SK-N-SH (cell line): Measurements from ENCODE around the gene TUBGCP2. TPM values are rescaled to one million over a fixed set of nuclear protein-coding genes. Genes with fewer than 3 reads are reported as not detected.

Experiments
- CTCF ChIA-PET: fragments of 300-600, 350-600 bp; formaldehyde crosslinking; extraction: SDS; loops from one replicate; lab custom pipeline; 2021; lab: Yijun Ruan, JAX
- POLR2A ChIA-PET: fragments of 350-600 bp; sonication (Branson Sonifier 250); formaldehyde crosslinking; extraction: SDS; loops from one replicate; lab custom pipeline; 2020; ENCODE audit warnings: antibody characterized with exemption, inconsistent platforms; lab: Yijun Ruan, JAX
- DNase-seq: peaks from one replicate; pipeline ENCODE4 v3.0.0; 2012
- H2AFZ ChIP-seq: fragments of 200-600 bp; sonication (generic); 2 replicates; pipeline ENCODE4 v1.8.1; 2016; ENCODE audit warnings: antibody characterized with exemption, mild to moderate bottlenecking, low read depth
- H3F3A ChIP-seq: fragments of 200-600 bp; sonication (generic); replicated peaks from 2 replicates; pipeline ENCODE3; 2016; ENCODE audit warnings: antibody characterized with exemption, mild to moderate bottlenecking; ENCODE audit not compliant: insufficient read depth
- H3K27ac ChIP-seq, 2 experiments: fragments of 200-500 bp in 1 of 2; fragments of 200-600 bp in 1 of 2; sonication (Bioruptor generic) in 1 of 2; sonication (generic), shearing (Covaris generic) in 1 of 2; 2 replicates each; pipeline versions ENCODE4 v1.5.1 to v1.6.1; 2014 to 2016; ENCODE audit warnings: low read depth in 2 of 2, inconsistent platforms in 1 of 2, low read length in 1 of 2, mild to moderate bottlenecking in 1 of 2, mixed read lengths in 1 of 2
- H3K27me3 ChIP-seq: fragments of 200-600 bp; sonication (generic), shearing (Covaris generic); 2 replicates; pipeline ENCODE4 v1.6.1; 2016; ENCODE audit warnings: mixed run types; ENCODE audit not compliant: insufficient read depth
- H3K36me3 ChIP-seq, 2 experiments: fragments of 200-500 bp in 1 of 2; fragments of 200-600 bp in 1 of 2; sonication (Bioruptor generic) in 1 of 2; sonication (generic) in 1 of 2; replicated peaks in 1 of 2; 2 replicates each; pipeline versions ENCODE3 to v1.5.1; 2014 to 2016; ENCODE audit warnings: low read length in 1 of 2, mild to moderate bottlenecking in 1 of 2; ENCODE audit not compliant: insufficient read depth in 2 of 2, control insufficient read depth in 1 of 2
- H3K4me1 ChIP-seq, 2 experiments: fragments of 200-500 bp in 1 of 2; fragments of 200-600 bp in 1 of 2; sonication (Bioruptor generic) in 1 of 2; sonication (generic), shearing (Covaris generic) in 1 of 2; 2 replicates each; pipeline versions ENCODE4 v1.5.1 to v1.6.1; 2014 to 2016; ENCODE audit warnings: low read depth in 1 of 2, low read length in 1 of 2, mixed run types in 1 of 2; ENCODE audit not compliant: insufficient read depth in 2 of 2, control insufficient read depth in 1 of 2
- H3K4me2 ChIP-seq: fragments of 200-600 bp; sonication (generic), shearing (Covaris generic); 2 replicates; pipeline ENCODE4 v1.6.1; 2017; ENCODE audit warnings: mixed run types
- H3K4me3 ChIP-seq, 2 experiments: fragments of 200-500 bp in 1 of 2; fragments of 200-600 bp in 1 of 2; sonication (Bioruptor generic) in 1 of 2; sonication (generic), shearing (Covaris generic) in 1 of 2; 2 replicates each; pipeline versions ENCODE4 v1.5.1 to v1.8.1; 2014 to 2016; ENCODE audit warnings: low read depth in 2 of 2, inconsistent platforms in 1 of 2, low read length in 1 of 2, mild to moderate bottlenecking in 1 of 2, mixed read lengths in 1 of 2, moderate library complexity in 1 of 2
- H3K79me2 ChIP-seq: fragments of 200-600 bp; sonication (generic); 2 replicates; pipeline ENCODE4 v1.8.1; 2017; ENCODE audit warnings: mild to moderate bottlenecking; ENCODE audit not compliant: insufficient read depth
- H3K9ac ChIP-seq: fragments of 200-600 bp; sonication (generic); 2 replicates; pipeline ENCODE4 v1.6.1; 2017; ENCODE audit warnings: mixed run types
- H3K9me2 ChIP-seq: fragments of 200-600 bp; sonication (generic); 2 replicates; pipeline ENCODE4 v1.6.1; 2017; ENCODE audit warnings: mixed run types
- H3K9me3 ChIP-seq: fragments of 200-600 bp; sonication (generic); 2 replicates; pipeline ENCODE4 v1.6.1; 2017; ENCODE audit warnings: mixed run types, mild to moderate bottlenecking, moderate library complexity
- H4K20me1 ChIP-seq: fragments of 200-600 bp; sonication (generic); 2 replicates; pipeline ENCODE4 v1.6.1; 2017; ENCODE audit warnings: mild to moderate bottlenecking, mixed run types; ENCODE audit not compliant: insufficient read depth
- CHD2 ChIP-seq: fragments of 150-350 bp; IDR thresholded peaks from 2 replicates; pipeline ENCODE4 v1.6.1; 2018; ENCODE audit warnings: low read length; ENCODE audit not compliant: partially characterized antibody
- EP300 ChIP-seq, 2 experiments: IDR thresholded peaks; 2 replicates each; pipeline versions ENCODE4 v1.4.0 to v1.6.1; 2012; ENCODE audit warnings: borderline replicate concordance in 1 of 2, low read depth in 1 of 2, low read length in 1 of 2
- FOSL2 ChIP-seq: IDR thresholded peaks from 2 replicates; pipeline ENCODE4 v1.4.0; 2012; ENCODE audit warnings: low read depth, mild to moderate bottlenecking, moderate library complexity, borderline replicate concordance
- GATA2 ChIP-seq: sonication (generic); formaldehyde crosslinking; IDR thresholded peaks from 2 replicates; pipeline ENCODE4 v1.5.0; 2020; ENCODE audit warnings: mild to moderate bottlenecking, missing genetic modification reagents
- JUND ChIP-seq: IDR thresholded peaks from 2 replicates; pipeline ENCODE4 v1.4.0; 2012
- MEF2A ChIP-seq: IDR thresholded peaks from 2 replicates; pipeline ENCODE4 v1.4.0; 2012; ENCODE audit warnings: low read depth, borderline replicate concordance
- MXI1 ChIP-seq: IDR thresholded peaks from 2 replicates; pipeline ENCODE4 v1.6.1; 2012; ENCODE audit warnings: mild to moderate bottlenecking, low read depth, low read length, improper control_type of control experiment
- NFIC ChIP-seq: IDR thresholded peaks from 2 replicates; pipeline ENCODE4 v1.4.0; 2012; ENCODE audit warnings: borderline replicate concordance
- POLR2AphosphoS5 ChIP-seq: IDR thresholded peaks from 2 replicates; pipeline ENCODE4 v1.6.1; 2012; ENCODE audit warnings: low read depth, low read length
- RAD21 ChIP-seq: IDR thresholded peaks from 2 replicates; pipeline ENCODE4 v1.6.1; 2012; ENCODE audit warnings: mild to moderate bottlenecking, low read length
- RCOR1 ChIP-seq: fragments of 150-350 bp; IDR thresholded peaks from 2 replicates; pipeline ENCODE4 v1.6.1; 2017; ENCODE audit warnings: antibody characterized with exemption, low read length
- RFX5 ChIP-seq: IDR thresholded peaks from 2 replicates; pipeline ENCODE4 v1.6.1; 2012; ENCODE audit warnings: mild to moderate bottlenecking, improper control_type of control experiment, low read length
- RXRA ChIP-seq: IDR thresholded peaks from 2 replicates; pipeline ENCODE4 v1.4.0; 2012; ENCODE audit warnings: low read depth, mild to moderate bottlenecking, borderline replicate concordance
- SIN3A ChIP-seq: IDR thresholded peaks from 2 replicates; pipeline ENCODE4 v1.6.1; 2012; ENCODE audit warnings: low read depth, mild to moderate bottlenecking, low read length, moderate library complexity, borderline replicate concordance
- TAF1 ChIP-seq: IDR thresholded peaks from 2 replicates; pipeline ENCODE4 v1.6.1; 2012; ENCODE audit warnings: low read depth, mild to moderate bottlenecking, low read length, moderate library complexity, borderline replicate concordance
- TCF12 ChIP-seq: IDR thresholded peaks from 2 replicates; pipeline ENCODE4 v1.4.0; 2012
- TEAD4 ChIP-seq: IDR thresholded peaks from 2 replicates; pipeline ENCODE4 v1.4.0; 2012; ENCODE audit warnings: mild to moderate bottlenecking, borderline replicate concordance; ENCODE audit not compliant: insufficient read depth
- YY1 ChIP-seq: IDR thresholded peaks from 2 replicates; pipeline ENCODE4 v1.4.0; 2012; ENCODE audit warnings: low read depth, mild to moderate bottlenecking
- WGBS: methylation state at CpG from one replicate; pipeline ENCODE4 v1.1.6; 2017; ENCODE audit warnings: low lambda C conversion rate; 5-methylcytosine and 5-hydroxymethylcytosine counted together
- polyA plus RNA-seq, 3 experiments: library from polyadenylated mRNA; depleted of rRNA; stranded (reverse); fragments of >200 nt; gene quantifications; 2 replicates each; pipeline ENCODE4 v1.2.3, GENCODE V29; 2012
- TF ChIP-seq, protein P1 (sequence below): fragments of 200-600 bp; sonication (generic); IDR thresholded peaks from 2 replicates; pipeline ENCODE4 v1.6.1; 2017; ENCODE audit warnings: antibody characterized with exemption, mild to moderate bottlenecking, moderate library complexity
- TF ChIP-seq, protein P2 (sequence below): IDR thresholded peaks from 2 replicates; pipeline ENCODE4; 2012
- TF ChIP-seq, protein P3 (sequence below): IDR thresholded peaks from 2 replicates; pipeline ENCODE4 v1.4.0; 2012; ENCODE audit warnings: low read depth, borderline replicate concordance
- TF ChIP-seq, protein P4 (sequence below): fragments of 150-350 bp; IDR thresholded peaks from 2 replicates; pipeline ENCODE4 v1.6.1; 2017; ENCODE audit warnings: antibody characterized with exemption, low read length, low read depth, borderline replicate concordance

The TUBGCP2 gene
- polyA plus RNA-seq, 1 of the 3 experiments (the other 2 are of a cell fraction): 49.1 TPM

DNA sequence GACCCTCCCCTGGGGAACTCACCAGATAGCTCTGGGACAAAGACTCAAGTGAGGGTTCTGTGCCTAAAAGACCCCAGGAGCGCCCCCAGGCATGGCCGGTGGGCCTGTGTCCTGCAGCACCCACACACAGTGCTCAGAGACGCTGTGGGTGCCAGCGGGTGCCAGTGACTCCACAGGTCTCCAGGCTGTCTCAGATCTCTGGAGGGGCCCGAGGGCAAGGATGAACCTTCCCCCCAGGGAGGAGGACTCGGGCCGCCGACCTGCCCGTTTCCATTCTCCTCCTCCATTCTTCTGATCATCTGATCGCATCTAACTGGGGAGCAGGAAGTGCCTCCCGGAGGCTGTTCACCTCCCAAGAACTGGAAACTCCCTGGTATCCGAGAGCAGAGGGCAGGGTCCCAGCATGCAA, 33.0 kb downstream of the TUBGCP2 start (continued):
- TF ChIP-seq, protein P1, sequence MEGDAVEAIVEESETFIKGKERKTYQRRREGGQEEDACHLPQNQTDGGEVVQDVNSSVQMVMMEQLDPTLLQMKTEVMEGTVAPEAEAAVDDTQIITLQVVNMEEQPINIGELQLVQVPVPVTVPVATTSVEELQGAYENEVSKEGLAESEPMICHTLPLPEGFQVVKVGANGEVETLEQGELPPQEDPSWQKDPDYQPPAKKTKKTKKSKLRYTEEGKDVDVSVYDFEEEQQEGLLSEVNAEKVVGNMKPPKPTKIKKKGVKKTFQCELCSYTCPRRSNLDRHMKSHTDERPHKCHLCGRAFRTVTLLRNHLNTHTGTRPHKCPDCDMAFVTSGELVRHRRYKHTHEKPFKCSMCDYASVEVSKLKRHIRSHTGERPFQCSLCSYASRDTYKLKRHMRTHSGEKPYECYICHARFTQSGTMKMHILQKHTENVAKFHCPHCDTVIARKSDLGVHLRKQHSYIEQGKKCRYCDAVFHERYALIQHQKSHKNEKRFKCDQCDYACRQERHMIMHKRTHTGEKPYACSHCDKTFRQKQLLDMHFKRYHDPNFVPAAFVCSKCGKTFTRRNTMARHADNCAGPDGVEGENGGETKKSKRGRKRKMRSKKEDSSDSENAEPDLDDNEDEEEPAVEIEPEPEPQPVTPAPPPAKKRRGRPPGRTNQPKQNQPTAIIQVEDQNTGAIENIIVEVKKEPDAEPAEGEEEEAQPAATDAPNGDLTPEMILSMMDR: no peak
- TF ChIP-seq, protein P2, sequence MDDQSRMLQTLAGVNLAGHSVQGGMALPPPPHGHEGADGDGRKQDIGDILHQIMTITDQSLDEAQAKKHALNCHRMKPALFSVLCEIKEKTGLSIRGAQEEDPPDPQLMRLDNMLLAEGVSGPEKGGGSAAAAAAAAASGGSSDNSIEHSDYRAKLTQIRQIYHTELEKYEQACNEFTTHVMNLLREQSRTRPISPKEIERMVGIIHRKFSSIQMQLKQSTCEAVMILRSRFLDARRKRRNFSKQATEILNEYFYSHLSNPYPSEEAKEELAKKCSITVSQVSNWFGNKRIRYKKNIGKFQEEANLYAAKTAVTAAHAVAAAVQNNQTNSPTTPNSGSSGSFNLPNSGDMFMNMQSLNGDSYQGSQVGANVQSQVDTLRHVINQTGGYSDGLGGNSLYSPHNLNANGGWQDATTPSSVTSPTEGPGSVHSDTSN: no peak
- TF ChIP-seq TEAD4: no peak
- TF ChIP-seq, protein P3, sequence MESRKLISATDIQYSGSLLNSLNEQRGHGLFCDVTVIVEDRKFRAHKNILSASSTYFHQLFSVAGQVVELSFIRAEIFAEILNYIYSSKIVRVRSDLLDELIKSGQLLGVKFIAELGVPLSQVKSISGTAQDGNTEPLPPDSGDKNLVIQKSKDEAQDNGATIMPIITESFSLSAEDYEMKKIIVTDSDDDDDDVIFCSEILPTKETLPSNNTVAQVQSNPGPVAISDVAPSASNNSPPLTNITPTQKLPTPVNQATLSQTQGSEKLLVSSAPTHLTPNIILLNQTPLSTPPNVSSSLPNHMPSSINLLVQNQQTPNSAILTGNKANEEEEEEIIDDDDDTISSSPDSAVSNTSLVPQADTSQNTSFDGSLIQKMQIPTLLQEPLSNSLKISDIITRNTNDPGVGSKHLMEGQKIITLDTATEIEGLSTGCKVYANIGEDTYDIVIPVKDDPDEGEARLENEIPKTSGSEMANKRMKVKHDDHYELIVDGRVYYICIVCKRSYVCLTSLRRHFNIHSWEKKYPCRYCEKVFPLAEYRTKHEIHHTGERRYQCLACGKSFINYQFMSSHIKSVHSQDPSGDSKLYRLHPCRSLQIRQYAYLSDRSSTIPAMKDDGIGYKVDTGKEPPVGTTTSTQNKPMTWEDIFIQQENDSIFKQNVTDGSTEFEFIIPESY: no peak
- TF ChIP-seq GATA2 (CRISPR knock-in tag): no peak
- no peak for TF ChIP-seq POLR2AphosphoS5
- no peak for TF ChIP-seq MXI1

DNA sequence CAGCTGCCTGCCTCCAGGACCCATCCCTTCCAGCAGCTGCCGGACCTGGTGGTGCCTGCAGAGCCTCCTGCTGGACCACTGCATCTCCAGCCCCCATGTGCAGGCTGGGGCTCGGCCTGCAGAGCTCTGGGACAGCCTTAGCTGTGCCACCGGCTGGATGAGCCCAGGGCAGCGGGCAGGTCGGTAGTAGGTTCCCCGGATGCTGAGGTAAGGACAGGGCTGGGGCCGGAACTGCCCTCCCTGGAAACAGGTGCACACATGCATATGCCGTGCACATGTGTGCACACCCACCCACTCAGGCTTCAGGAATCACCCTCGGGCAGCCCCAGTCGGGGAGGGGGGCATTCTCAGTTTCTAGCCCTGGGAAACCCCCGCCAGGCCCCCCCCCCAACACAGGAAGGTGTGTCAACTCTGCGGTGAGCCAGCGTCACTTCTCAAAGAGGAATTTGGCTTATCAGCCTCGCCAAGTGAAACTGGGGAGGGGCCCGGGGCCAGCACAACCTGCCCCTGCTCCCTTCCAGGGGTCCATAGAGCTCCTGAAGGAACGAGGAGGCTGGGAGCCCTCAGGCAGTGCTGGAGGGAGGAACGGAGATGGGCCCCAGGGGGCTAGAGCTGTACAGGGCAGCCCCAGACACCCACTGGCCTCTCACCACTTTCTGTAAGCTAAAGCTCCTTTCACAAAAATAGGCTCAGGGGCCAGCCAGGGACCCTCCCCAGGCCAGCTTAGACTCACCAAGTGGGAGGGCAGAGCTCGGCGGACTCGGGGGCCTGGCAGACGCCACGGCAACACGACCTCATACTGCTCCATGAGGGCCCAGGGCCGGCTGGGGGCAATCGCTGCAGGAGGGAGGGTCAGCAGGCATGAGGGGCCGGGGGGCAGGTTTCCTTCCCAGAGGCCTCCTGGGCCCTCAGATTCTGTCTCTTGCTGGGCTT, 33.7 kb downstream of the TUBGCP2 start:
- no peak overlapping the region for H3K4me3 ChIP-seq
- no peaks in the 10 kb centered on the region for H3K9me2 ChIP-seq
- no peak overlapping the region for H3K9ac ChIP-seq
- H3F3A ChIP-seq: no peaks in the 10 kb centered on the region
- no peaks in the 10 kb centered on the region for H3K27me3 ChIP-seq
- ChIA-PET POLR2A (no interaction called here), CTCF (interaction anchor here (0.7 kb wide), 1 partner anchor 439 kb away, joined by 3 read pairs; no protein-coding TSS in a partner anchor)
- DNase-seq: no peak
- H3K9me3 ChIP-seq: no peaks in the 10 kb centered on the region
- 61% methylated on average over 15 of the region's 26 CpGs for WGBS
- H3K4me1 ChIP-seq: no peaks in the 10 kb centered on the region; a peak in 1 of 4 replicates
- H3K27ac ChIP-seq: no peak overlapping the region
- H3K79me2 ChIP-seq: no peaks in the 10 kb centered on the region
- no peak overlapping the region for H2AFZ ChIP-seq
- H4K20me1 ChIP-seq: no peaks in the 10 kb centered on the region; the same call in 1 of the 2 replicates
- H3K36me3 ChIP-seq: peaks cover 0 to 13% of the 10 kb centered on the region in 2 experiments
- H3K4me2 ChIP-seq: no peak overlapping the region
- TF ChIP-seq EP300 (IDR thresholded peaks at IDR 0.05; ENCODE audit: borderline replicate concordance in 1 of 2, low read depth in 1 of 2, low read length in 1 of 2) (no peak), TEAD4 (no peak), FOSL2 (no peak), TCF12 (no peak), POLR2AphosphoS5 (no peak), RCOR1 (no peak), JUND (no peak), NFIC (no peak), RAD21 (no peak), TAF1 (no peak), YY1 (no peak), SIN3A (no peak), RXRA (no peak), RFX5 (no peak), CHD2 (no peak), MEF2A (no peak)
- TF ChIP-seq, protein P4, sequence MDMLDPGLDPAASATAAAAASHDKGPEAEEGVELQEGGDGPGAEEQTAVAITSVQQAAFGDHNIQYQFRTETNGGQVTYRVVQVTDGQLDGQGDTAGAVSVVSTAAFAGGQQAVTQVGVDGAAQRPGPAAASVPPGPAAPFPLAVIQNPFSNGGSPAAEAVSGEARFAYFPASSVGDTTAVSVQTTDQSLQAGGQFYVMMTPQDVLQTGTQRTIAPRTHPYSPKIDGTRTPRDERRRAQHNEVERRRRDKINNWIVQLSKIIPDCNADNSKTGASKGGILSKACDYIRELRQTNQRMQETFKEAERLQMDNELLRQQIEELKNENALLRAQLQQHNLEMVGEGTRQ: no peak
- TF ChIP-seq, protein P2: no peak
